Measurements from ENCODE around the gene GFRA4.

GFRA4 gene

GRCh38 chr20:3673221-3674070, 10.2 kb upstream of the GFRA4 start:
- no peak for DNase-seq (ENCODE audit: low spot score)

GRCh38 chr20:3672547-3673171, 9.5 kb upstream of the GFRA4 start:
- DNase-seq (ENCODE audit: low spot score) = no peak

DNA sequence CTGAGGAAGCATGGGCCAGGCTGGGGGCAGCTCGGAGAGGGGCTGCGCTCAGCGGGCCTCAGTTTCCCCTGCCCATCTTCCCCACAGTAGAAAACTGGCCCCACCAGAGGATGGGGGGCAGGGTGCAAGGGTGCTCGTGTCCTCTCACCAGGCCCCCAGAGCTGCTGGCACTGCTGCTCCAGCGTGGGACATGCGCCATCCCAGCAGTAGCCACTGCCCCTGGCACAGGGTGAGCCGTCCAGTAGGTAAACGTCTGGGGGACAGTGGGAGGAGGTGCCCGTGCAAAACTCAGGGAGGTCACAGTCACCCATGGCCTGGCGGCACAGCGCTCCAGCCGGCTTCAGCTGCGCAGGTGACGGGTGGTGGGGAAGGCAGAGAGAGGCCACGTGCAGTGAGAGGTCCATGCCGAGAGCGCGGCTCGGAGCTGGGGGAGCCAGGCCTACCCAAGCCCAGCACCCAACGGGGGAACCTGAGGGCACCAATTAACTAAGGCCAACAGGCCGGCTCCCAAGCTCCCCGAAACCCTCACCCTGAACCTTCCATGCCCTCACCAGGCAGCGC, 8.9 kb upstream of the GFRA4 start:
- DNase-seq (ENCODE audit: low spot score) = no peak

DNA sequence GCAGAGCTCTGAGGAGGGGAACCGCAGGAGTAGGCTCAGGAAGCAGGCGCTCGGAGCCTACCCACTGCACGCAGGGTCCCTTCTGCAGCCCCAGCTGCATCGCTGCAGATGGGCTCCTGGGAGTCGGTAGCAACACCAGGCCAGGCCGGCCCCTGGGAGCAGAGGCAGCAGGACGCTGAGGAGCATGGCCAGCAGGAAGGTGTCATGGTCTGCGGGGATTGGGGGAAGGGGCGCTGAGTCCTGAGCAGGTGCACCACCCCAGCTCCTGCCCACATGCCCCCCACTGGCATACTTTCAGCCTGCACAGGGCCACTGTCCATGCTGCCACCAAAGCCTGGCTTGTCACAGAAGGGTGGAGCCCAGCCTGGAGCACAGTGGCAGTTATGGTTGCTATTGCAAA, 7.7 kb upstream of the GFRA4 start:
- DNase-seq (ENCODE audit: low spot score) = no peak

GRCh38 chr20:3670511-3670910, 7.3 kb upstream of the GFRA4 start:
- no peak for DNase-seq (ENCODE audit: low spot score)

DNA sequence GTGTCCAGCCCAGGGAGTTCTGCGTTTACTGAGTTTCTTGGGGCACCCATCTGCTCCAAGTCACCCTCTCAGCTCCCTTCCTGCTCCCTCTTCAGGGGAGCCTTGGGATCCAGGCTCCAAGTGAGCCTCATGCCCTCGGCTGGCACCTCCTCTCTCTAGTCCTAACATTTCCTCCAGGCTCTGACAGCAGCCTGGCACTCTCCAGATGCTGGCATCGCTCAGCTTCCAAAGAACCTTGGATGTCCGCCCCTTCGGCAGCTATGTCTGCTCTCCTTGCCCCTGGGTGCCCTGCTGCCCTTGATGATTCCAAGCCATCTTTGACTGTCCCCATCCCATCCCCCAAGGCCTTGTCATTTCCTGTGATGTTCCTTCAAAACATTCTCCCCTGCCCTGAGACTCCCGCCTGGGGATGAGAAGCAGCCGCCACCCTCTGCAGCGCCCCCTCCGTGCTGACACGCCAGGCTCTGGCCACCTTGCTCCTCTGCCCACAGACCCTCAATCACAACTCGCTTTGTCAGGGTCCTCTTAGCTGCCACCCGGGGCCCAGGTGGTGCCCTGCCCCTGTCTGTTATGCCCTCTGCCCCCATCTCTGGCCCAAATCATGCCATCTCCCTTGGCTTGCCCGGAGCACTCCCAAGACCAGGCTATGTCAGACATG, 6.6 kb upstream of the GFRA4 start:
- DNase-seq (ENCODE audit: low spot score) = no peak

DNA sequence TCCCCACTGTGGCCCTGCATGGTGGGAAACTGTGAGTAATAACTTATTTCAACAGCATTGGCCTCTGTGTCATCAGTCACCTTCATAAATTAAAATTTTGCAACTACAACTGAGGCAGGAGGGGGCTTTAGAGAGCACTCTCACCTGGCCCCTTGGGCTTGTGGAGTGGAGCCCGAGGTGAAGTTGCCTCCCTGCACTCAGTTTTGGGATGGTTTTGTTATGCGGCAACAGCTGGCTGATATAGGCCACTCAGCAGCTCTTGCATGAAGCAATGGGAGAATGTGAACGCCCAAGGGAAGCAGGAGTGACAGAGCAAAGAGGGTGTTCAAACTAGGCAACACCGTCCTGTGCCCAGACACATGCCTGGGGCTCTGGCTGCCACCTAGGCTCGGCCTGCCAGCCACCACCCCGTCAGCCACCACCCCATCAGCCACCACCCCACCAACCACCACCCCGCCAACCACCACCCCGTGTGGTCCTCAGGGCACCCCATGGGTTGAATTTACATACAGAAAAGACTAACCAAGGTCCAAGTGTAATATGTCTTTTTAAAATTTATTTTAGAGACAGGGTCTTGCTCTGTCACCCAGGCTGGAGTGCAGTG, 4.3 kb upstream of the GFRA4 start:
- no peak for DNase-seq (ENCODE audit: low spot score)

DNA sequence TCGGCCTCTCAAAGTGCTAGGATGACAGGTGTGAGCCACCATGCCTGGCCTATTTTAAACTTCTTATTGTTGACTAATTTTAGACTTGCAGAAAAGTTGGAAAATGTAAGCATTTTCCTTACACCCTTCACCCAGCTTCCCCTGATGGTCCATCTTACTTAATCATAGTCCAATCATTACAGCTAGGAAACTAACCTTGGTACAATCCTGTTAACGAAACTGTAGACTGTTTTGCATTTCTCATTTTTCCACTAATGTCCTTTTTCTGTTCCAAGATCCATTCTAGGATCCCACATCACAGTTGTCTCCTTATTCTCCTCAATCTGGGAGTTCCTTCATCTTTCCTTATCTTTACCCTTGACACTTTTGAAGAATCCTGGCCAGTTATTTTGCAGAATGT, 659 bp upstream of the GFRA4 start:
- no peak for DNase-seq (ENCODE audit: low spot score)

DNA sequence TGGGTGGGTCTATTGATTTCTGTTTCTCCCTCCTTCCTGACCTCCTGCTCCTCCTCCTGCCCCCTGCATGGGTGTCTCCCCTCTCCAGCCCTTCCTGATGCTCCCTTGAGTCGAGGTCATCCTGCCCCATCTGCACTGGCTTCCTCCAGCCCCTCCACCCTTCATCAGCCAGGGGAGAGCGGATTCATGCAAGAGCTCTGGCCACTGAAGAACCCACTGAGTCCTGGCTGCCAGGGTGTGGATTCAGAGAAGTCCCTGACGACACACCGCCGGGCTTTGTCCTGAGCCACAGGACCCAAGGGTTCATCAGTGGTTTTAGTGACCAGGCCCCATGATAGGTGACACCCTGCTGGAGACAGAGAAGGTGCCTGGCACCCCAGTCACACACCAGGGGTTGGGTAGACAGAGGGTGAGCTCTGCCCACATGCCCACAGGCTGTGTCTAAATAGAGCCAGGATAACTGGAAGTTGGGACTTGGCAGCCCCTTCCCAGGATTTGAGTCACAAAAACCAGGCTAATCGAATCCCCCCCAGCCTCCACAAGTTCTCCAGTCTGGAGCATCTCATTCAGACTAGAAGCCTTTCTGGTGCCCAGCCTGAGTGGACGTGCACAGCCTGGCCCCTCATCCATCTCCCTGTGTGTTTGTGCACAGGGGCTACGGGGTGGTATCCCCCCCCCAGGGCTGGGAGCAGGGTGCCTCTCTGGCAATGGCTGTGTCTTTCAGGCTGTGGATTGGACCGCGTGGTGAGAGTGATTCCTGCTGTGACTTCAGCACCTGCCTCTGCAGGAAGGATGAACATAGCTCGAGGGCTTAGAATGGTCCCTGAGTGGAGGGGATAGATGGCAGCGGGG, 1.2 kb downstream of the GFRA4 start:
- no peak for DNase-seq (ENCODE audit: low spot score)

DNA sequence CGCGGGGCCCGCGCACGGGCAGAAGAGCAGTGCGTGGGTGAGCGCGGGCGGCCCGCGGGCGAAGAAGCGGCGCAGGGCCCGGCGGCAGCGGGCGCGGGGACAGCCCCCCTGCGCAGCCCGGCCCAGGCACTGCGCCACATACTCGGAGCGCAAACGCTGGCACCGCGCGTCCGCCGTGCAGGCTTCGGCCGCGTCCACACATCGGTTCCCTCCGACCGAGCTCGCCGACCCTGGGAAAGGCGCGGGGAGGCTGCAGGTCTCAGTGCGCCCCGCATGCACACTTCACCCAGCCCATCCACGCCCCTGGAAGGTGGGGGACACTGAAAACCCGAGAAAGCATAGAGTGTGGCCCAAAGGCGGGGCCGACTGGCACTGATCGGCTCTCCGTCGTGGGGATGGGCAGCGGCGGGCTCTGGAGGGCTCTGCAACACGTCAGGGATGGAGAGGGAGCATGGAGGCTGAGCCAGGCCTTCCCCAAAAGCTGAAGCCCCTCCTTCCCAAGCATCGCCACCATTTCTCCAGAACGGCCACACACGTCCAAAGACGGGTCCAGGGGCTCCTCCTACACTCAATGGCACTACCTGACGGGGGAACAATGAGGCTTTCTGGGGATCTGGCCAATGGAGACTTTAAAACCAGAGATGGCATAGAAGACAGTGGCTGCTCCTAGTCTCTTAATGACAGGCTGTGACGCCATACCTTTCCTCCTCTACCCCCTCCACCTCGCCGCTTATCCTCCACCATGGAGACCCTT, 2.0 kb downstream of the GFRA4 start:
- DNase-seq (ENCODE audit: low spot score) = no peak

GRCh38 chr20:3660262-3661059, 2.7 kb downstream of the GFRA4 start:
- DNase-seq (ENCODE audit: low spot score) = no peak

DNA sequence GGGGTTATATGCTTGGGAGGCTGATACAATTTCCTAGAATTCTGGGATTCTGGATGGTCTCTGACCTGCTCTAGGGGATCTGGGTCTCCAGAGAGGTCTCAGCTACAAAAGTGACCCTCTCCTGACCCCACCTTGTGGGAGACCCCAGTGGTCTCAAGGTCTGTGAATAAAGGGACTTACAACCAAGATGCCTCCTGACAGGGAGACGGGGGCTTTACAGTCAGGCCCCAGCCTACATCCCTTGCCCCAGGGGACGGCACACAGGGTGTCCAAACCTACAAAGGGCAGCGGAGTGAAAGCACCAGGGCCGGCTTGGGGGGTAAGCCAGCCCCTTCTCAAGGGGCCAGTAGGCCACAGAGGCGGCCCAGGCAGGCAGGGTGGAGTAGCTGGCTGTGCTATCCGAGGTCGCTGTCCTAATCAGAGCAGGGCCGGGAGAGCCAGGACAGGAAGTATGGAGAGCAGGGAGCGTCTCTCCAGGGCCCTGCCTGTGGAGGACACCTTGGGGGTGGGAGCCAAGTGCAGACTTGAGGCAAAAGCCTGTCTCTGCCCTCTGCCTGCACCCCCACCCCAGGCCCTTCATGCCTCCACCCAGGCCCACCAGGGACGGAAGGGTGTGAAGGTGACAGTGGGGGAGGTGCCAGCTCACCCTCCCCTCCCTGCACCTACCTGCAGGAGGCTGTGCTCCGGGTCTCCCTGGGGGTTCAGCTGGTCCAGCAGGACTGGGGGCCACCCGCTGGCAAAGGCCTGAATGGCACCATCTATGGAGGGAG, 3.5 kb downstream of the GFRA4 start:
- DNase-seq (ENCODE audit: low spot score) = no peak

- no peak for DNase-seq (ENCODE audit: low spot score)
Measured at GRCh38 chr20:3658716-3659491, 4.3 kb downstream of the GFRA4 start.

DNA sequence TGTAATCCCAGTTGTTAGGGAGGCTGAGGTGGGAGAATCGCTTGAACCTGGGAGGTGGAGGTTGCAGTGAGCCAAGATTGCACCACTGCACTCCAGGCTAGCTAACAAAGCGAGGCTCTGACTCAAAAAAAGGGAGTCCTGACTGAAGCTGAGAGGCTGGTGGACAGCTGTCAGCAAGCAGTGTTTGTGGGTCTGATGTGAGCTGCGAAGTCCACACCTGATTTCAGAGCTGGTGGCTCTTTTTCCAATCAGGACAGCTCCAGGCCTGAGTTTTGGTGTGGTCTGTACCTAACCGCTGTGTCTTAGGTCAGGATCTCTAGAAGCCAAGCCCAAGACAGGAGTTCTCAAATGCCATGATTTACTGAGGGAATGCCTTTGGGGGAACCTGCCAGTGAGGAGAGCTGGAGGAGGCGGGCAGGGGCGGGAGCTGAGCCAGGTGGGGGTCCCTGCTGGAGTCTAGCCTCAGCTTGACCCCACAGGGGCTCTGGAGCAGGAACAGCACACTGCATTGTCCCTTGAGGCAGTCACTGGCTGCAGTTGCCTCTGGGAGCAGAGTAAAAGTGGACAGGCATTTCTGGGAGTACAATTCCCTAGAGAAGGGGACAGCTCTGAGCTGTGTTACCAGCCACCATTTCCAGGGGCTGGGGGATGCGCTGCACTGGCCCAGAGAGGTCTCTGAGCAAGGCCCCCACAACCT, 5.0 kb downstream of the GFRA4 start:
- no peak for DNase-seq (ENCODE audit: low spot score)

GRCh38 chr20:3655131-3655405, 8.1 kb downstream of the GFRA4 start:
- no peak for DNase-seq (ENCODE audit: low spot score)

GRCh38 chr20:3654326-3655130, 8.7 kb downstream of the GFRA4 start:
- DNase-seq (ENCODE audit: low spot score) = no peak

- no peak for DNase-seq (ENCODE audit: low spot score)
Measured at GRCh38 chr20:3653921-3654320, 9.3 kb downstream of the GFRA4 start.

Measured in CD4-positive, alpha-beta T cell treated with Interleukin-2 at 100 ng/mL for 4 hours (primary cell).